Chondrocyte (in vitro differentiated cells): ENCODE data around the gene SLC47A2. TPM values are rescaled to one million over a fixed set of nuclear protein-coding genes. Genes with fewer than 3 reads are reported as not detected.

Experiments
- DNase-seq: peaks from one replicate; pipeline ENCODE4 v3.0.0; 2021; ENCODE audit warnings: mixed read lengths, low spot score
- H3K27ac Mint-ChIP-seq: one replicate; pipeline ENCODE4 v1.8.0; 2021; ENCODE audit warnings: mild to moderate bottlenecking, moderate library complexity, mixed read lengths; ENCODE audit not compliant: unreplicated experiment
- H3K27me3 Mint-ChIP-seq: 2 replicates; pipeline ENCODE4 v1.8.0; 2021; ENCODE audit warnings: low read depth, mixed read lengths
- H3K36me3 Mint-ChIP-seq: 2 replicates; pipeline ENCODE4 v1.8.0; 2021; ENCODE audit warnings: low read depth, mixed read lengths
- H3K4me1 Mint-ChIP-seq: 2 replicates; pipeline ENCODE4 v1.8.0; 2021; ENCODE audit warnings: low read depth, mild to moderate bottlenecking, mixed read lengths
- H3K4me3 Mint-ChIP-seq: one replicate; pipeline ENCODE4 v1.8.0; 2021; ENCODE audit warnings: mild to moderate bottlenecking, moderate library complexity, mixed read lengths; ENCODE audit not compliant: unreplicated experiment
- H3K9me3 Mint-ChIP-seq: 2 replicates; pipeline ENCODE4 v1.8.0; 2021; ENCODE audit warnings: low read depth, mixed read lengths
- CTCF ChIP-seq: fragments of 200-600 bp; sonication (generic); IDR thresholded peaks from 2 replicates; pipeline ENCODE4 v1.5.0; 2021; ENCODE audit warnings: antibody characterized with exemption, mild to moderate bottlenecking, moderate library complexity
- total RNA-seq: library from RNA; stranded (reverse); gene quantifications from 3 replicates; pipeline ENCODE4 v1.2.1, GENCODE V29; 2021

SLC47A2 gene
- total RNA-seq, 1 donor from 2014 or later, result not detected

- H3K36me3 Mint-ChIP-seq, result no peaks in the 10 kb centered on the region
- no peak overlapping the region for H3K27ac Mint-ChIP-seq
- no peaks in the 10 kb centered on the region for H3K9me3 Mint-ChIP-seq
- H3K4me3 Mint-ChIP-seq, result no peak overlapping the region
- H3K4me1 Mint-ChIP-seq, result peaks cover 4% of the 10 kb centered on the region
- H3K27me3 Mint-ChIP-seq, result no peaks in the 10 kb centered on the region
- no peak for DNase-seq
- TF ChIP-seq CTCF, result no peak
Observed at GRCh38 chr17:19741832-19742457, 25.6 kb upstream of the SLC47A2 start.

GRCh38 chr17:19740933-19741332, 24.5 kb upstream of the SLC47A2 start:
- no peak for TF ChIP-seq CTCF
- no peak for DNase-seq
- no peak overlapping the region for H3K27ac Mint-ChIP-seq
- peaks cover 4% of the 10 kb centered on the region for H3K4me1 Mint-ChIP-seq
- peaks cover 4% of the 10 kb centered on the region for H3K27me3 Mint-ChIP-seq
- H3K4me3 Mint-ChIP-seq, result no peak overlapping the region
- H3K9me3 Mint-ChIP-seq, result no peaks in the 10 kb centered on the region
- H3K36me3 Mint-ChIP-seq, result no peaks in the 10 kb centered on the region

- H3K9me3 Mint-ChIP-seq, result no peaks in the 10 kb centered on the region
- H3K27ac Mint-ChIP-seq, result no peak overlapping the region
- no peak for TF ChIP-seq CTCF
- DNase-seq, result no peak
- no peaks in the 10 kb centered on the region for H3K4me1 Mint-ChIP-seq
- no peaks in the 10 kb centered on the region for H3K36me3 Mint-ChIP-seq
- no peak overlapping the region for H3K4me3 Mint-ChIP-seq
- peaks cover 4% of the 10 kb centered on the region for H3K27me3 Mint-ChIP-seq
Observed at GRCh38 chr17:19739241-19740201, 23.1 kb upstream of the SLC47A2 start.

- Mint-ChIP-seq H3K27ac (no peak overlapping the region), H3K4me1 (no peaks in the 10 kb centered on the region), H3K36me3 (no peaks in the 10 kb centered on the region), H3K27me3 (peaks cover 4% of the 10 kb centered on the region), H3K9me3 (no peaks in the 10 kb centered on the region), H3K4me3 (no peak overlapping the region)
- no peak for TF ChIP-seq CTCF
- DNase-seq, result no peak
Observed at GRCh38 chr17:19738757-19739156, 22.4 kb upstream of the SLC47A2 start.

- H3K27ac Mint-ChIP-seq, result no peak overlapping the region
- no peaks in the 10 kb centered on the region for H3K9me3 Mint-ChIP-seq
- no peak for DNase-seq
- no peaks in the 10 kb centered on the region for H3K36me3 Mint-ChIP-seq
- H3K27me3 Mint-ChIP-seq, result peaks cover 4% of the 10 kb centered on the region
- no peaks in the 10 kb centered on the region for H3K4me1 Mint-ChIP-seq
- no peak overlapping the region for H3K4me3 Mint-ChIP-seq
- no peak for TF ChIP-seq CTCF
Observed at GRCh38 chr17:19738073-19738449, 21.7 kb upstream of the SLC47A2 start.
